Stimulated activated CD8-positive, alpha-beta memory T cell treated with anti-CD3 and anti-CD28 coated beads, Interleukin-12 subunit alpha, Interleukin-12 subunit beta, amount 100 ng/mL, for 24 hours (primary cell): ENCODE results near the gene VPS11.
A peak's percentile ranks its signal among the peaks of the same experiment; 100 is the strongest.

Experiments used
- DNase-seq: peaks from one replicate; pipeline ENCODE4 v3.0.0-alpha.2; 2020; ENCODE audit errors: extremely low read depth

Gene VPS11

GRCh38 chr11:119081682-119082260, 14.2 kb downstream of the VPS11 start:
- DNase-seq, result no peak

- DNase-seq, result peak; percentile 85
Observed at GRCh38 chr11:119084663-119085436, 17.2 kb downstream of the VPS11 start, which contains the start of gene HMBS. TSS of gene HMBS (plus strand) at chr11:119084881. CDS start at chr11:119085034, 153 bp downstream.

- DNase-seq, result no peak
Observed at GRCh38 chr11:119085437-119085847, 17.8 kb downstream of the VPS11 start.

GRCh38 chr11:119087123-119087522, 19.5 kb downstream of the VPS11 start:
- no peak for DNase-seq

- no peak for DNase-seq
Observed at GRCh38 chr11:119087747-119088241, 20.2 kb downstream of the VPS11 start.

GRCh38 chr11:119088406-119088805, 20.8 kb downstream of the VPS11 start:
- no peak for DNase-seq

GRCh38 chr11:119089319-119089718, 21.7 kb downstream of the VPS11 start:
- no peak for DNase-seq

- DNase-seq, result no peak
Observed at GRCh38 chr11:119091178-119091577, 23.6 kb downstream of the VPS11 start.

GRCh38 chr11:119091966-119092879, 24.6 kb downstream of the VPS11 start:
- DNase-seq, result no peak

- DNase-seq, result no peak
Observed at GRCh38 chr11:119092880-119093842, 25.5 kb downstream of the VPS11 start.

GRCh38 chr11:119093942-119094815, 26.6 kb downstream of the VPS11 start:
- DNase-seq, result no peak

- DNase-seq, result no peak
Observed at GRCh38 chr11:119094816-119095065, 27.1 kb downstream of the VPS11 start.

GRCh38 chr11:119095066-119095880, 27.7 kb downstream of the VPS11 start:
- peak; percentile 97 for DNase-seq

- DNase-seq, result no peak
Observed at GRCh38 chr11:119099711-119100110, 32.1 kb downstream of the VPS11 start.

- DNase-seq, result no peak
Observed at GRCh38 chr11:119100246-119100970, 32.8 kb downstream of the VPS11 start.

- no peak for DNase-seq
Observed at GRCh38 chr11:119100994-119101758, 33.6 kb downstream of the VPS11 start.

GRCh38 chr11:119101759-119102423, 34.3 kb downstream of the VPS11 start, which contains the start of gene DPAGT1:
TSS of gene DPAGT1 (minus strand) at chr11:119101853. CDS start at chr11:119101655, 198 bp downstream.
- DNase-seq, result no peak
